ENCODE results near the gene PPARA. TPM values are rescaled to one million over a fixed set of nuclear protein-coding genes. Genes with fewer than 3 reads are reported as not detected.

PPARA gene
- total RNA-seq, 1 donor from 2014 or later, result 1.8 TPM

GRCh38 chr22:46289244-46289891 lies 139.0 kb downstream of the PPARA start:
- no peak overlapping the region for H3K4me3 Mint-ChIP-seq (ENCODE audit: unreplicated experiment)
- TF ChIP-seq, protein P1, sequence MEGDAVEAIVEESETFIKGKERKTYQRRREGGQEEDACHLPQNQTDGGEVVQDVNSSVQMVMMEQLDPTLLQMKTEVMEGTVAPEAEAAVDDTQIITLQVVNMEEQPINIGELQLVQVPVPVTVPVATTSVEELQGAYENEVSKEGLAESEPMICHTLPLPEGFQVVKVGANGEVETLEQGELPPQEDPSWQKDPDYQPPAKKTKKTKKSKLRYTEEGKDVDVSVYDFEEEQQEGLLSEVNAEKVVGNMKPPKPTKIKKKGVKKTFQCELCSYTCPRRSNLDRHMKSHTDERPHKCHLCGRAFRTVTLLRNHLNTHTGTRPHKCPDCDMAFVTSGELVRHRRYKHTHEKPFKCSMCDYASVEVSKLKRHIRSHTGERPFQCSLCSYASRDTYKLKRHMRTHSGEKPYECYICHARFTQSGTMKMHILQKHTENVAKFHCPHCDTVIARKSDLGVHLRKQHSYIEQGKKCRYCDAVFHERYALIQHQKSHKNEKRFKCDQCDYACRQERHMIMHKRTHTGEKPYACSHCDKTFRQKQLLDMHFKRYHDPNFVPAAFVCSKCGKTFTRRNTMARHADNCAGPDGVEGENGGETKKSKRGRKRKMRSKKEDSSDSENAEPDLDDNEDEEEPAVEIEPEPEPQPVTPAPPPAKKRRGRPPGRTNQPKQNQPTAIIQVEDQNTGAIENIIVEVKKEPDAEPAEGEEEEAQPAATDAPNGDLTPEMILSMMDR (IDR thresholded peaks at IDR 0.05; ENCODE audit: partially characterized antibody, unreplicated experiment), result no peak
- peaks cover 10% of the 10 kb centered on the region for H3K9me3 Mint-ChIP-seq (ENCODE audit: unreplicated experiment)
- H3K27me3 Mint-ChIP-seq (ENCODE audit: unreplicated experiment), result no peaks in the 10 kb centered on the region
- H3K36me3 Mint-ChIP-seq (ENCODE audit: unreplicated experiment), result peaks cover under 1% of the 10 kb centered on the region
- no peak overlapping the region for H3K27ac Mint-ChIP-seq (ENCODE audit: unreplicated experiment)
- DNase-seq, result no peak
- peaks cover 10% of the 10 kb centered on the region for H3K4me1 Mint-ChIP-seq (ENCODE audit: low read depth, unreplicated experiment)

DNA sequence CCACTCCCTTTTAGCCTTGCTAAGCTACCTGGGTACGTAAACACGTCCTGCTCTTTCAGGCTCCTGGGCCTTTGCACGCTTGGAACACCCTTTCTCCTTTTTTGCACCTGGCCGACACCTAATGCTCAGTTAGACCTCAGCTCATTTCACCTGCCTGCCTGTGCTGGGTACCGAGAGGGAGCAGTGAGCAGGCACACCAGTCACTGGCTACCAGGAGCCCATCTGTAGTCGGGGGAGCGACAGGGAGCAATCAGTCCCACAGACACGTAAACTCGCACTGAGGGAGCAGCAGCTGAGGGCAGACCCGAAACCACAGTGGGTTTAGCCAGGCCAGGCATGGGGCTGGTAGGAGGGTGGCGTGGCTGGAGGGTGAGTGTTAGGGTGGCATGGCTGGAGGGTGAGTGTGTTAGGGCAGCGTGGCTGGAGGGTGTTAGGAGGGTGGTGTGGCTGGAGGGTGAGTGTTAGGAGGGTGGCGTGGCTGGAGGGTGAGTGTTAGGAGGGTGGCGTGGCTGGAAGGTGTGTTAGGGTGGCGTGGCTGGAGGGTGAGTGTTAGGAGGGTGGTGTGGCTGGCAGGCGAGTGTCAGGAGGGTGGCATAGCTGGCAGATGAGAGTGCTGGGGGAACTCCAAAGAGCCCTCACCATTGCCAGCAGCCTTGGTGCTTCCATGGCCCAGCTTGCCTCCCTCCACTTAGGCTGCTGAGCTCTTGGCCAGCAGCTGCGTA lies 140.0 kb downstream of the PPARA start:
- H3K27me3 Mint-ChIP-seq (ENCODE audit: unreplicated experiment), result no peaks in the 10 kb centered on the region
- H3K4me1 Mint-ChIP-seq (ENCODE audit: low read depth, unreplicated experiment), result peaks cover 11% of the 10 kb centered on the region
- peaks cover 11% of the 10 kb centered on the region for H3K9me3 Mint-ChIP-seq (ENCODE audit: unreplicated experiment)
- H3K27ac Mint-ChIP-seq (ENCODE audit: unreplicated experiment), result no peak overlapping the region
- DNase-seq, result no peak
- H3K36me3 Mint-ChIP-seq (ENCODE audit: unreplicated experiment), result no peaks in the 10 kb centered on the region
- no peak overlapping the region for H3K4me3 Mint-ChIP-seq (ENCODE audit: unreplicated experiment)
- TF ChIP-seq, protein P1 (IDR thresholded peaks at IDR 0.05; ENCODE audit: partially characterized antibody, unreplicated experiment), result no peak

- TF ChIP-seq, protein P1 (IDR thresholded peaks at IDR 0.05; ENCODE audit: partially characterized antibody, unreplicated experiment), result no peak
- no peak for DNase-seq
- H3K4me3 Mint-ChIP-seq (ENCODE audit: unreplicated experiment), result no peak overlapping the region
- peaks cover 12% of the 10 kb centered on the region for H3K9me3 Mint-ChIP-seq (ENCODE audit: unreplicated experiment)
- no peaks in the 10 kb centered on the region for H3K36me3 Mint-ChIP-seq (ENCODE audit: unreplicated experiment)
- no peak overlapping the region for H3K27ac Mint-ChIP-seq (ENCODE audit: unreplicated experiment)
- no peaks in the 10 kb centered on the region for H3K27me3 Mint-ChIP-seq (ENCODE audit: unreplicated experiment)
- peaks cover 15% of the 10 kb centered on the region for H3K4me1 Mint-ChIP-seq (ENCODE audit: low read depth, unreplicated experiment)
These were observed 140.8 kb downstream of the PPARA start for GRCh38 chr22:46290843-46291785.

DNA sequence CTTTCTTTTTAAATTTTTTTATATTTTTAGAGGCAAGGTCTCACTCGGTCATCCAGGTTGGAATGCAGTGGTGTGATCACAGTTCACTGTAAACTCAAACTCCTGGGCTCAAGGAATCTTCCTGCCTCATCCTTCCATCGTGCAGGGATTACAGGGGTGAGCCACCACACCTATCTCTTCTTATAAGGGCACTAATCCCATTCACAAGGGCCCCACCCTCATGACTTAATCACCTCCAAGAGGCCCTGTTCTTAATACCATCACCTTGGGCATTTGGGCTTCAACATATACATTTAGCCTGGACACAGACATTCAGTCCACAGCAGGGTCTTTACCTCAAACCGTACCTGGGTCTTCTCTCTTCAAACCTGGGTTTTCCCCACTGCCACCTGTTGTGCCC lies 141.8 kb downstream of the PPARA start:
- Mint-ChIP-seq H3K27ac (ENCODE audit: unreplicated experiment) (no peak overlapping the region), H3K27me3 (ENCODE audit: unreplicated experiment) (no peaks in the 10 kb centered on the region)

More for the DNA sequence above, 141.8 kb downstream of the PPARA start:
- DNase-seq, result no peak
- TF ChIP-seq, protein P1 (IDR thresholded peaks at IDR 0.05; ENCODE audit: partially characterized antibody, unreplicated experiment), result no peak
- no peak overlapping the region for H3K4me3 Mint-ChIP-seq (ENCODE audit: unreplicated experiment)
- H3K36me3 Mint-ChIP-seq (ENCODE audit: unreplicated experiment), result no peaks in the 10 kb centered on the region
- peaks cover 15% of the 10 kb centered on the region for H3K9me3 Mint-ChIP-seq (ENCODE audit: unreplicated experiment)
- H3K4me1 Mint-ChIP-seq (ENCODE audit: low read depth, unreplicated experiment), result peaks cover 15% of the 10 kb centered on the region
